Loucy (cell line): ENCODE data around the gene PRKACA.

Experiments
- CTCF ChIP-seq: fragments of 200-600 bp; sonication (generic); conservative IDR thresholded peaks from 2 replicates; pipeline ENCODE4 v1.5.1; 2014; ENCODE audit warnings: mild to moderate bottlenecking, antibody characterized with exemption, low read length
- EZH2phosphoT487 ChIP-seq: fragments of 200-600 bp; IDR thresholded peaks from 2 replicates; pipeline ENCODE4 v1.6.1; 2018; ENCODE audit warnings: antibody characterized with exemption, mild to moderate bottlenecking, moderate library complexity, borderline replicate concordance

GRCh38 chr19:14058182-14059092 is 59.1 kb downstream of the PRKACA start:
- TF ChIP-seq CTCF, result no peak
- no peak for TF ChIP-seq EZH2phosphoT487
